Measurements from ENCODE around the gene PIWIL4.
"Not testable (repeated sequence)": the region's sequence is repeated elsewhere in the genome, so short reads cannot be mapped to it uniquely, and the experiment has no call there.

The PIWIL4 gene

GRCh38 chr11:94590352-94591041 lies 23.3 kb downstream of the PIWIL4 start:
- no peaks in the 10 kb centered on the region for H3K27me3 ChIP-seq (ENCODE audit: insufficient read depth, low read length)
- no peak overlapping the region for H3K27ac ChIP-seq (ENCODE audit: low read length)
- no peak overlapping the region for H3K4me3 ChIP-seq (ENCODE audit: low read length)
- H3K4me1 ChIP-seq (ENCODE audit: insufficient read depth, low read length), result no peaks in the 10 kb centered on the region
- no peaks in the 10 kb centered on the region for H3K36me3 ChIP-seq (ENCODE audit: insufficient read depth, low read depth, low read length)
- H3K9me3 ChIP-seq (ENCODE audit: insufficient read depth, low read depth, low read length), result no peaks in the 10 kb centered on the region
- H3K9ac ChIP-seq (ENCODE audit: low read depth, low read length), result no peak overlapping the region

DNA sequence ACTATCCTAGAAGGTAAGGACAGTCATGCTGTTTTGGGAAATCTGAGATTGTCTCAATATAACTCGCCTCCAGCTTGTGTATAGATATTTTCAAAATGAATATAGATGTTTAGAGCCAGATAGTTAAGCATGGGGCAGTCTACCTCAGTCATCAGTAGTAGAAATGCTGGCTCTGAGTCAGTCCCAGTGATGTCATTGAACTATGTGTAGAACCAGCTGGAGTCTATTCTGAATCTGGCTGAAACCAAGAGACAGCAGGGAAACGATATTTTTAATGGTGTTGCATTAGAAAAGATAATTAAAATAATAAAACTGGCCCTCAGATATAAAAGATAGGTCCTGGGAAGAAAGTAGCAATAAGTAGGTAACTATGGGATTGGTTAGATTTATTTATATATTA lies 25.9 kb downstream of the PIWIL4 start:
- Histone ChIP-seq H3K36me3 (ENCODE audit: insufficient read depth, low read depth, low read length) (no peaks in the 10 kb centered on the region), H3K4me1 (ENCODE audit: insufficient read depth, low read length) (no peaks in the 10 kb centered on the region), H3K27me3 (ENCODE audit: insufficient read depth, low read length) (no peaks in the 10 kb centered on the region), H3K9me3 (ENCODE audit: insufficient read depth, low read depth, low read length) (no peaks in the 10 kb centered on the region), H3K4me3 (ENCODE audit: low read length) (no peak overlapping the region), H3K9ac (ENCODE audit: low read depth, low read length) (no peak overlapping the region), H3K27ac (ENCODE audit: low read length) (no peak overlapping the region)

DNA sequence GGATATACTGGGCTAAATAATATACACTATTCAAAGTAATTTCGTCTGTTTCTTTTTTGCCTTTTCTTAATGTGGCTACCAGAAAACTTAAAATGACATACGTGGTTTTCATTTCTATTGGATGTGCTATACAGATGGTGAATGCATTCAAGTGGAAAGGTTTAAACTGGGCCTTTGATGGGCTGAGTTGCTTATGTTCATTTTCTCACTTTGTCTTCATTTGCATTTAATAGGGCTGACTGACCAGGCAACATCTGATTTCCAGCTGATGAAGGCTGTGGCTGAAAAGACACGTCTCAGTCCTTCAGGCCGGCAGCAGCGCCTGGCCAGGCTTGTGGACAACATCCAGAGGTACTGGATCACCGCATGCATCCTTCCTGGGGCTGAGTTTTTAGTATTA lies 27.9 kb downstream of the PIWIL4 start:
- no peaks in the 10 kb centered on the region for H3K4me1 ChIP-seq (ENCODE audit: insufficient read depth, low read length)
- H3K9me3 ChIP-seq (ENCODE audit: insufficient read depth, low read depth, low read length), result peaks cover 4% of the 10 kb centered on the region; the same call in 1 of the 2 replicates
- no peaks in the 10 kb centered on the region for H3K36me3 ChIP-seq (ENCODE audit: insufficient read depth, low read depth, low read length)
- no peak overlapping the region for H3K4me3 ChIP-seq (ENCODE audit: low read length)
- H3K9ac ChIP-seq (ENCODE audit: low read depth, low read length), result no peak overlapping the region
- no peak overlapping the region for H3K27ac ChIP-seq (ENCODE audit: low read length)
- no peaks in the 10 kb centered on the region for H3K27me3 ChIP-seq (ENCODE audit: insufficient read depth, low read length)

GRCh38 chr11:94597896-94598295 lies 30.7 kb downstream of the PIWIL4 start:
- Histone ChIP-seq H3K4me1 (ENCODE audit: insufficient read depth, low read length) (peaks cover 4% of the 10 kb centered on the region), H3K27me3 (ENCODE audit: insufficient read depth, low read length) (no peaks in the 10 kb centered on the region), H3K36me3 (ENCODE audit: insufficient read depth, low read depth, low read length) (no peaks in the 10 kb centered on the region), H3K9me3 (ENCODE audit: insufficient read depth, low read depth, low read length) (peaks cover 4% of the 10 kb centered on the region; the same call in 1 of the 2 replicates), H3K27ac (ENCODE audit: low read length) (no peak overlapping the region), H3K9ac (ENCODE audit: low read depth, low read length) (no peak overlapping the region), H3K4me3 (ENCODE audit: low read length) (no peak overlapping the region)

- Histone ChIP-seq H3K4me3 (ENCODE audit: low read length) (no peak overlapping the region), H3K9me3 (ENCODE audit: insufficient read depth, low read depth, low read length) (peaks cover 4% of the 10 kb centered on the region; the same call in 1 of the 2 replicates), H3K9ac (ENCODE audit: low read depth, low read length) (no peak overlapping the region), H3K27ac (ENCODE audit: low read length) (no peak overlapping the region), H3K4me1 (ENCODE audit: insufficient read depth, low read length) (peaks cover 14% of the 10 kb centered on the region), H3K36me3 (ENCODE audit: insufficient read depth, low read depth, low read length) (no peaks in the 10 kb centered on the region), H3K27me3 (ENCODE audit: insufficient read depth, low read length) (no peaks in the 10 kb centered on the region)
These were observed 32.3 kb downstream of the PIWIL4 start for GRCh38 chr11:94599510-94599909.

DNA sequence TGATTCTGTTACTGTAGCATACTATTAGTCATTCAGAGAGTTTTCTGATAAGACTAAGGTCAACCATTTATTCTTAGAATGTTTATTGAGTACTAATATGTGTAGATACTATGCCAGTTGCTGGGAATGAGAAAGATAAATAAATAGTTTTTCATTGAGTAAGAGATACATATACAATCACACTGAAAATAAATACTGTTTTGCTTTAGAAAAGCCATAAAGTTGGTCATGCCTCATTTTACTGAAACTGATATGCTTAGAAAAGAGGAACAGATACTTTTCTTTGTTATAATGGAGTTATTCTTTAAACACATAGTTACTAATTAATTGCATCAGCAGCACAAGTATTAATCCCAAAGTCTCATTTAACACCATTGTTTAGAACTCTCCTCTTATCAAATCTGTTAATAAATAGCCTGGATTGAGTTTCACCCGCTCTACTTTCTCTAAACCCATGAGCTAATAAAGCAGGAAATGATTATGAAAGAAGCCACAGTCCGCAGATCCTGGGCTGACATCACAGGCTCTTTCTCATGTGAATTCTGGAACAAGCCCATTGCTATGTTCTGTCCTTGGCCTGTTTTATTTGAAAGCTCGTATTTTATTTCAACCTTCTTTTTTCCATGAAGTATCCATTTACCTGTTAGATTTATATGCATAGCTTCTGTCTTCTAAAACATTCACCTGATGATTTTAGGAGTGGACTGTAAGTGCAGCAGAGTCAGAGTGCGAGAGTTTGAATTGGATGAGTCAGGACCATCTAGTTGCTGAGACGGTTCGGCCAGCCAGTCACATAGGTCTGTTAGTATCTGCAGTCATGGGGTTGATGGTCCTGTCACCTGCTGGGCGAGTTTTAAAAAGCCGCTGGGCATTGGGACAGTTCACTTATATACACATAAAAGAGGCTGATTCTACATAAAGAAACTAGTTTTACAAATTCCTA lies 35.5 kb downstream of the PIWIL4 start:
- Histone ChIP-seq H3K9ac (ENCODE audit: low read depth, low read length) (no peak overlapping the region), H3K9me3 (ENCODE audit: insufficient read depth, low read depth, low read length) (peaks cover 4% of the 10 kb centered on the region; the same call in 1 of the 2 replicates), H3K4me3 (ENCODE audit: low read length) (no peak overlapping the region), H3K27ac (ENCODE audit: low read length) (no peak overlapping the region), H3K27me3 (ENCODE audit: insufficient read depth, low read length) (no peaks in the 10 kb centered on the region), H3K4me1 (ENCODE audit: insufficient read depth, low read length) (peaks cover 22% of the 10 kb centered on the region), H3K36me3 (ENCODE audit: insufficient read depth, low read depth, low read length) (no peaks in the 10 kb centered on the region)

DNA sequence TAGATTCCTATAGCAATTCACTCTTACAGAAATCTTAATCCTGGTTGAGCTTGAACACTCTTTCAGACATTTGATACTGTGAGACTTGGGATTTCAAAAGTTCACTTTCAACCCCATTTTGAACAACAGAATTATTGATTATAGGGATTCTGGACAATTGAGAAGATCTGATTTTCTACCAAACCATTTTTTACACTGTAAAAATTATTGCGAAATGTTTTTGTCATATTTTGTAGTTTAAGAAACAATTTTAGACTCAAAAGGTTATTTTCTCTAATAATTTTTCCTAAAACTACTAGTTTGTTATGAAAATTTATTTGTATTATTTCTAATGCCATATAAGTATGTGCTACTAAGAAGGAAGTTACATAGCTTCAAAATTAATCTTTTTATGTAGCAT lies 36.4 kb downstream of the PIWIL4 start:
- Histone ChIP-seq H3K4me3 (ENCODE audit: low read length) (no peak overlapping the region), H3K9ac (ENCODE audit: low read depth, low read length) (no peak overlapping the region), H3K27ac (ENCODE audit: low read length) (no peak overlapping the region), H3K9me3 (ENCODE audit: insufficient read depth, low read depth, low read length) (peaks cover 4% of the 10 kb centered on the region; the same call in 1 of the 2 replicates), H3K36me3 (ENCODE audit: insufficient read depth, low read depth, low read length) (no peaks in the 10 kb centered on the region), H3K4me1 (ENCODE audit: insufficient read depth, low read length) (peaks cover 22% of the 10 kb centered on the region), H3K27me3 (ENCODE audit: insufficient read depth, low read length) (no peaks in the 10 kb centered on the region)

GRCh38 chr11:94604482-94604881 lies 37.3 kb downstream of the PIWIL4 start:
- H3K27me3 ChIP-seq (ENCODE audit: insufficient read depth, low read length), result no peaks in the 10 kb centered on the region
- no peak overlapping the region for H3K27ac ChIP-seq (ENCODE audit: low read length)
- H3K9me3 ChIP-seq (ENCODE audit: insufficient read depth, low read depth, low read length), result peaks cover 4% of the 10 kb centered on the region; the same call in 1 of the 2 replicates
- H3K4me1 ChIP-seq (ENCODE audit: insufficient read depth, low read length), result peaks cover 22% of the 10 kb centered on the region
- H3K4me3 ChIP-seq (ENCODE audit: low read length), result no peak overlapping the region
- no peaks in the 10 kb centered on the region for H3K36me3 ChIP-seq (ENCODE audit: insufficient read depth, low read depth, low read length)
- no peak overlapping the region for H3K9ac ChIP-seq (ENCODE audit: low read depth, low read length)

DNA sequence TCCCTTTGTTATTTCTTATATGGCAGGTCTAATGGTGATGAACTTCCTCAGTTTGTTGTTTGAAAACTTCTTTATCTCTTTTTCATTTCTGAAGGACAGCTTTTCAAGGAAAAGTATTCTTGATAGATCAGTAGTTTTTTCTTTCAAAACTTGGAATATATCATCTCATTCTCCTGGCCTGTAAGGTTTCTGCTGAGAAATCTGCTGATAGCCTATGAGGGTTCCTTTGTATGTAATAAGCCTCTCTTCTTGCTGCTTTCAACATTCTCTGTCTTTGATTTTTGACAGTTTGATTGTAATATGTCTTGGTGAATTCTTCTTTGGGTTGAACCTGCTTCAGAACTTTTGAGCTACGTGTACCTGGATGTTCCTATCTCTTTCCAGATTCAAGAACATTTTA lies 46.0 kb downstream of the PIWIL4 start:
- no peaks in the 10 kb centered on the region for H3K4me1 ChIP-seq (ENCODE audit: insufficient read depth, low read length)
- H3K9me3 ChIP-seq (ENCODE audit: insufficient read depth, low read depth, low read length), result peaks cover 18% of the 10 kb centered on the region; the same call in 1 of the 2 replicates
- no peaks in the 10 kb centered on the region for H3K27me3 ChIP-seq (ENCODE audit: insufficient read depth, low read length)
- H3K36me3 ChIP-seq (ENCODE audit: insufficient read depth, low read depth, low read length), result no peaks in the 10 kb centered on the region
- no peak overlapping the region for H3K27ac ChIP-seq (ENCODE audit: low read length)
- no peak overlapping the region for H3K9ac ChIP-seq (ENCODE audit: low read depth, low read length)
- H3K4me3 ChIP-seq (ENCODE audit: low read length), result no peak overlapping the region

DNA sequence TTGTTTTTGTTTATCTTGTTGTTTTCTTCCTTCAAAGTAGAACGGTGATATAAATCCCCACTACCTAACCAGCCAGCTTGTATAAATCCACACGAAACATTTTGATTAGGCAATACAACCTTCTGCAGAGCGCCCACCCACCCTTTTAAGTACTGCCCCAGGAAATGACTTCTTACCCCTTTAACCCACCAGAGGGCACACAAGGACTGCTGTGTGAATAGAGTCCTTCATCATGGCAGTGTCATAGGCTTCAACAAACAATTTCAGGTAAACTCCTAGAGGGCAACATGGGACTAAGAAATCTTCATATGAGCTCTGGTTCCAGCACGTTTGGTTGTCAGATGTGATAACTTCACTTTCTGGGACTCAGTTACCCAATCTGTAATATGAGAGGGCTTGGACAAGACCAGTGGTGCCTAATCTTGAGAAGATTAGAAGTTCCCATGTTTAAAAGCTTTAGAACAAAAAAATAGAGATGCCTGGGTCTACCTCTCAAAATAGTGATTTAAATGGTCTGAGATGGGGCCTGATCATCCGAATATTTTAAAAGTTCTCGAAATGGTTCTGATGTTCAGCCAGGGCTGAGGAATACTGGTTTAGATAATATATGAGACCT lies 56.1 kb downstream of the PIWIL4 start:
- Histone ChIP-seq H3K9ac (ENCODE audit: low read depth, low read length) (no peak overlapping the region), H3K36me3 (ENCODE audit: insufficient read depth, low read depth, low read length) (no peaks in the 10 kb centered on the region), H3K27ac (ENCODE audit: low read length) (no peak overlapping the region), H3K27me3 (ENCODE audit: insufficient read depth, low read length) (no peaks in the 10 kb centered on the region), H3K4me1 (ENCODE audit: insufficient read depth, low read length) (no peaks in the 10 kb centered on the region), H3K4me3 (ENCODE audit: low read length) (no peak overlapping the region), H3K9me3 (ENCODE audit: insufficient read depth, low read depth, low read length) (peaks cover 15% of the 10 kb centered on the region)

DNA sequence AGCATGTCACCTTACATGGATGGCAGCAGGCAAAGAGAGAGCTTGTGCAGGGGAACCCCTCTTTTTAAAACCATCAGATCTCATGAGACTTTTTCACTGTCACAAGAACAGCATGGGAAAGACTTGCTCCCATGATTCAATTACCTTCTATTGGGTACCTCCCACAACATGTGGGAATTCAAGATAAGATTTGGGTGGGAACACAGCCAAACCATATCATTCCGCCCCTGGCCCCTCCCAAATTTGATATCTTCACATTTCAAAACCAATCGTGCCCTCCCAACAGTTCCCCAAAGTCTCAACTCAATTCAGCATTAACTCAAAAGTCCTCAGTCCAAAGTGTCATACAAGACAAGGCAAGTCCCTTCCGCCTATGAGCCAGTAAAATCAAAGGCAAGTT lies 58.3 kb downstream of the PIWIL4 start:
- not testable (repeated sequence) for H3K27ac ChIP-seq (ENCODE audit: low read length); H3K27me3 ChIP-seq (ENCODE audit: insufficient read depth, low read length); H3K9ac ChIP-seq (ENCODE audit: low read depth, low read length); H3K36me3 ChIP-seq (ENCODE audit: insufficient read depth, low read depth, low read length); H3K4me3 ChIP-seq (ENCODE audit: low read length); H3K4me1 ChIP-seq (ENCODE audit: insufficient read depth, low read length)
- peaks cover 18% of the 10 kb centered on the region for H3K9me3 ChIP-seq (ENCODE audit: insufficient read depth, low read depth, low read length)
